Stimulated activated CD8-positive, alpha-beta memory T cell treated with anti-CD3 and anti-CD28 coated beads, Interleukin-12 subunit alpha, Interleukin-12 subunit beta, amount 100 ng/mL, for 24 hours (primary cell): ENCODE results near the gene CPTP.
"Not testable (repeated sequence)": the region's sequence is repeated elsewhere in the genome, so short reads cannot be mapped to it uniquely, and the experiment has no call there.

ENCODE experiments used
- DNase-seq: peaks from one replicate; pipeline ENCODE4 v3.0.0-alpha.2; 2020; ENCODE audit errors: extremely low read depth

The CPTP gene

GRCh38 chr1:1306661-1307260 lies 17.8 kb upstream of the CPTP start:
- DNase-seq, result no peak

GRCh38 chr1:1307261-1307922 lies 17.2 kb upstream of the CPTP start:
- DNase-seq, result no peak

GRCh38 chr1:1307923-1308755 lies 16.5 kb upstream of the CPTP start, which contains the start of the genes ACAP3 and PUSL1:
Gene ACAP3 (minus strand): TSS chr1:1307930. CDS start chr1:1307815, 115 bp downstream.
Gene PUSL1 (plus strand): TSS chr1:1308597. CDS start chr1:1308644, 47 bp downstream.
- peak; percentile 80 for DNase-seq

GRCh38 chr1:1308756-1309250 lies 15.8 kb upstream of the CPTP start:
- no peak for DNase-seq

- no peak for DNase-seq
These were observed 15.1 kb upstream of the CPTP start for GRCh38 chr1:1309251-1310108.

- DNase-seq, result no peak
These were observed 14.6 kb upstream of the CPTP start for GRCh38 chr1:1310109-1310385.

- DNase-seq, result no peak
These were observed 14.0 kb upstream of the CPTP start for GRCh38 chr1:1310476-1311053.

- no peak for DNase-seq
These were observed 13.2 kb upstream of the CPTP start for GRCh38 chr1:1311107-1312104.

- DNase-seq, result no peak
These were observed 11.9 kb upstream of the CPTP start for GRCh38 chr1:1312450-1313314.

GRCh38 chr1:1313500-1314236 lies 10.9 kb upstream of the CPTP start:
- DNase-seq, result no peak

- DNase-seq, result no peak
These were observed 10.4 kb upstream of the CPTP start for GRCh38 chr1:1314237-1314586.

- DNase-seq, result no peak
These were observed 9.8 kb upstream of the CPTP start for GRCh38 chr1:1314678-1315335.

- DNase-seq, result no peak
These were observed 9.1 kb upstream of the CPTP start for GRCh38 chr1:1315435-1315954.

GRCh38 chr1:1316199-1316598 lies 8.4 kb upstream of the CPTP start:
- not testable (repeated sequence) for DNase-seq

- DNase-seq, result no peak
These were observed 7.2 kb upstream of the CPTP start for GRCh38 chr1:1317420-1317819.

- DNase-seq, result no peak
These were observed 6.4 kb upstream of the CPTP start for GRCh38 chr1:1318131-1318652.
